Glutamatergic neuron (in vitro differentiated cells): ENCODE data around the gene GYG2. TPM values are rescaled to one million over a fixed set of nuclear protein-coding genes. Genes with fewer than 3 reads are reported as not detected.
"Not testable (repeated sequence)": the region's sequence is repeated elsewhere in the genome, so short reads cannot be mapped to it uniquely, and the experiment has no call there.

Source experiments
- DNase-seq: peaks from one replicate; pipeline ENCODE4 v3.0.0; 2022
- H3K27ac Mint-ChIP-seq: one replicate; pipeline ENCODE4 v1.8.0; 2020; ENCODE audit warnings: mild to moderate bottlenecking, mixed read lengths, inconsistent platforms; ENCODE audit not compliant: unreplicated experiment
- H3K27me3 Mint-ChIP-seq: one replicate; pipeline ENCODE4 v1.8.0; 2020; ENCODE audit warnings: mild to moderate bottlenecking, moderate library complexity, mixed read lengths, inconsistent platforms; ENCODE audit not compliant: unreplicated experiment
- H3K36me3 Mint-ChIP-seq: one replicate; pipeline ENCODE4 v1.8.0; 2020; ENCODE audit warnings: mild to moderate bottlenecking, mixed read lengths, inconsistent platforms; ENCODE audit not compliant: unreplicated experiment
- H3K4me1 Mint-ChIP-seq: one replicate; pipeline ENCODE4 v1.8.0; 2020; ENCODE audit warnings: mild to moderate bottlenecking, low read depth, mixed read lengths, inconsistent platforms; ENCODE audit not compliant: unreplicated experiment
- H3K4me3 Mint-ChIP-seq: one replicate; pipeline ENCODE4 v1.8.0; 2020; ENCODE audit warnings: mild to moderate bottlenecking, mixed read lengths, inconsistent platforms; ENCODE audit not compliant: unreplicated experiment
- H3K9me3 Mint-ChIP-seq: one replicate; pipeline ENCODE4 v1.8.0; 2020; ENCODE audit warnings: mild to moderate bottlenecking, moderate library complexity, mixed read lengths, inconsistent platforms; ENCODE audit not compliant: unreplicated experiment
- total RNA-seq: library from RNA; stranded (reverse); fragmentation: NEBNext Ultra II Directional; extraction: Animal tissue kit (Norgen Biotek cat#: 25700); gene quantifications from one replicate; pipeline ENCODE4 v1.2.1, GENCODE V29; 2021; ENCODE audit not compliant: unreplicated experiment
- TF ChIP-seq, protein P1 (sequence below): fragments of 200-600 bp; sonication (generic); IDR thresholded peaks from one replicate; pipeline ENCODE4 v1.5.0; 2021; ENCODE audit not compliant: partially characterized antibody, unreplicated experiment

Gene GYG2
- total RNA-seq, 1 donor from 2014 or later = 21.9 TPM

DNA sequence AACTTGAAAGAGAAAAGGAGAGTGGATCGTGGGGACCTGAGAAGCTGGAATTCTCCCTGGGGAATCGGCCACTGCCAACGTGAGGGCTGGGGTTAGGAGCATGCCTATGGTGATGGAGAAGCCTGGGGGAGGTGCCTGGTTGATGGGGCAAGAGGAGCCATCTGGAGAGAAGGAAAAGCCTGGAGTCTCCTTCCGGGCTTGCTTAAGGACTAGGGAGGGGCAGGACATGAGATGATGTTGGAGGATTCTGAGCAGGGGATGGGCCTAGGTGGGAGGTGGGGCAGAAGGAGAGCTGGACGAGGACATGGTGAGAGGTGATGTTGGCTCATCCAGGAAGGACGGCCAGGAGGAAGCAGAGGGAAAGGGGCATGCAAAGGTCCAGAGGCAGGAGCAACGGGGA lies 35.0 kb upstream of the GYG2 start:
- H3K27ac Mint-ChIP-seq = no peak overlapping the region
- TF ChIP-seq, protein P1, sequence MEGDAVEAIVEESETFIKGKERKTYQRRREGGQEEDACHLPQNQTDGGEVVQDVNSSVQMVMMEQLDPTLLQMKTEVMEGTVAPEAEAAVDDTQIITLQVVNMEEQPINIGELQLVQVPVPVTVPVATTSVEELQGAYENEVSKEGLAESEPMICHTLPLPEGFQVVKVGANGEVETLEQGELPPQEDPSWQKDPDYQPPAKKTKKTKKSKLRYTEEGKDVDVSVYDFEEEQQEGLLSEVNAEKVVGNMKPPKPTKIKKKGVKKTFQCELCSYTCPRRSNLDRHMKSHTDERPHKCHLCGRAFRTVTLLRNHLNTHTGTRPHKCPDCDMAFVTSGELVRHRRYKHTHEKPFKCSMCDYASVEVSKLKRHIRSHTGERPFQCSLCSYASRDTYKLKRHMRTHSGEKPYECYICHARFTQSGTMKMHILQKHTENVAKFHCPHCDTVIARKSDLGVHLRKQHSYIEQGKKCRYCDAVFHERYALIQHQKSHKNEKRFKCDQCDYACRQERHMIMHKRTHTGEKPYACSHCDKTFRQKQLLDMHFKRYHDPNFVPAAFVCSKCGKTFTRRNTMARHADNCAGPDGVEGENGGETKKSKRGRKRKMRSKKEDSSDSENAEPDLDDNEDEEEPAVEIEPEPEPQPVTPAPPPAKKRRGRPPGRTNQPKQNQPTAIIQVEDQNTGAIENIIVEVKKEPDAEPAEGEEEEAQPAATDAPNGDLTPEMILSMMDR = no peak
- no peaks in the 10 kb centered on the region for H3K36me3 Mint-ChIP-seq
- H3K4me3 Mint-ChIP-seq = no peak overlapping the region
- no peaks in the 10 kb centered on the region for H3K9me3 Mint-ChIP-seq
- no peak for DNase-seq
- H3K4me1 Mint-ChIP-seq = no peaks in the 10 kb centered on the region
- H3K27me3 Mint-ChIP-seq = no peaks in the 10 kb centered on the region

DNA sequence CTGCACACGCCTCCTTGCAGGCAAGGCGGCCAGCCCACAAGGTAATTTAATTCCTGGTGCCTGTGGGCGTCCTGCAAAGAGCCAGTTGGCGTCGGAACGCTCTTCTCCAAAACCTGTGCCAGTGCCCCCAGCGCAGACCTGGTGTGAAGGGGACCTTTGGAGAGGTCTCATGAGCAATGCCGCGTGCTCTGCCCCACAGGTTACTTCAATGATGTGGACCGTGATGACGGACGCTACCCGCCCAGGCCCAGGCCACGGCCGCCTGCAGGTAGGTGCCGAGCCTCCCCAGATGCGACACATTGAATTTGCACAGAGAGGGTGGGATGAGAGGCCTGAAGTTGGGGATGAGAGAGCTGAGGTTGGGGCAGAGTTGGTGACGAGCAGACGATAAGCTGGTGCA lies 34.4 kb upstream of the GYG2 start:
- Mint-ChIP-seq H3K9me3 (no peaks in the 10 kb centered on the region), H3K36me3 (no peaks in the 10 kb centered on the region), H3K27me3 (no peaks in the 10 kb centered on the region), H3K27ac (no peak overlapping the region), H3K4me1 (peaks cover under 1% of the 10 kb centered on the region), H3K4me3 (no peak overlapping the region)
- TF ChIP-seq, protein P1 = no peak
- no peak for DNase-seq

DNA sequence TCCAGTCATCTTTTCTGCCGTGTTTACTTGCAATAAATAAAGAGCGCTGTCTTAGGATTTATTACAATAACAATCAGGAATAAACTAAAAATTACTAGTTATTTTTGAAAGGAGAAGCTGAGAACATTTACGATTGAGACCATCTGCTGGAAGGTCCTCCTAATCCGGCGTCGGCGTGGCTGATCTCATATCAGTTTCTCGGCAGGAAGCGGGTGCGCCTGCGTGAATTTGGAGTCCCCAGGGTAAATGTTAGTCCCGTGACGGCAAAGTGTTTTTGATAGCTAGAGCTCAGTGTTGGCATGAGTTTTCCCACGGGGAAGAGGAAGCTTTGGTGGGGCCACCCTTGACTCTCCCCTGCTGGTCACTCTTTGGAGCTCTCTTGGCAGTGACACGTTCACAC lies 31.9 kb upstream of the GYG2 start:
- H3K9me3 Mint-ChIP-seq, H3K27me3 Mint-ChIP-seq, H3K4me3 Mint-ChIP-seq, H3K4me1 Mint-ChIP-seq, H3K36me3 Mint-ChIP-seq, H3K27ac Mint-ChIP-seq, DNase-seq: not testable (repeated sequence)

DNA sequence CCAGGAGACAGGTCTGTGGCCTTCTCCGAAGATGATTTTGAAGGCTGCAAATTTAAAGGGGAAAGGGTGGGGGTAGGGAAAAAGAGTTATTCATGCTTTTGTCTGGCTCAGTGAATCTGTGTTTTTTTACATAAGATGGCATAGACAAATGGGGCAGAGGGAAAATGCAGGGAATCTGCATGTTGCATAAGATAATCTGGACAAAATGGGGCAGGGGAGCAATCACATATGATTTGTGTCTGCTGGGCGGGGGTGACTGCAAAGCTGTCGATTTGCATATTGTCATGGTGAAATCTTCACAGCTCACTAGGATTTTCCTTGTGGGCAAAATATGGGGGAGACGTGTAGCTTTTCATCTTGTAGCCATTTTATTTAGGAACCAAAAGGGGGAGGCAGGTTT lies 29.4 kb upstream of the GYG2 start:
- DNase-seq = no peak
- H3K4me1 Mint-ChIP-seq = peaks cover 2% of the 10 kb centered on the region
- H3K4me3 Mint-ChIP-seq = no peak overlapping the region
- peaks cover 2% of the 10 kb centered on the region for H3K9me3 Mint-ChIP-seq
- H3K27me3 Mint-ChIP-seq = no peaks in the 10 kb centered on the region
- no peaks in the 10 kb centered on the region for H3K36me3 Mint-ChIP-seq
- TF ChIP-seq, protein P1 = no peak
- H3K27ac Mint-ChIP-seq = no peak overlapping the region

DNA sequence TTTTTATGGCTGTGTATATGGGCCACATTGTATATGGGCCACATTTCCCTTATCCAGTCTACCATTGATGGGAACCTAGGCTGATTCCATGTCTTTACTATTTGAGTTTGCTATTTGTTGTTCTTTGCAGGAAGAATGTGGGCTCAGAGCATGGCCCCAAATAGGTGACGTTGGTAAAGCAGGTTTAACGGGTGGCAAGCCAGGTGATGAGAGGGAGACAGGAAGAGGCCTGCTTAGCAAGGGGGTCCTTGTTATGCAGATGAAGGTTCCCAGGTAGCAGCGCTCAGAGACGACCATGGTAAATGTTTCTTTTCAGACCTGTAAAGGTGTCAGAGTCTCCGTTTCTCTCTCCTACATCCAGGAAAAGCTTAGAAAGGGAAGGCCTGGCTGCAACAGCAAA lies 28.8 kb upstream of the GYG2 start:
- H3K9me3 Mint-ChIP-seq, H3K36me3 Mint-ChIP-seq, H3K27me3 Mint-ChIP-seq, H3K27ac Mint-ChIP-seq, H3K4me3 Mint-ChIP-seq, H3K4me1 Mint-ChIP-seq, DNase-seq: not testable (repeated sequence)

DNA sequence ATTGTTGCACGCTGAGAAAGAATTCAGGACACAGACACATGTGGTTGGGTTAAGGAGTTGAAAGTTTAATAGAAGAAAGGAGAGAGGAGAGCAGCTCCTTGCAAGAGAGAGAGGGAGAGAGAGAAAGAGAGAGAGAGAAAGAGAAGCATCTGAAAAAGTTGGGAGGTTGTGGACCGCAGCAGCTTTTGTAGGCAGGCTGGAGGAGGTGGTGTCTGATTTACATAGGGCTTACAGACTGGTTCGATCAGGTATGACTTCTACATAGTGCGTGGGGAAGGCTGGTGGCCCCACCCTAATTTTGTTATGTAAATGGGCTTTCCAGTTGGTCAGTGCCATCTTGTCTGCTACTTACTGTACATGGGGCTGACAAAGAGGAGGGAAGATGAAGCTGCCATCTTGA lies 27.5 kb upstream of the GYG2 start:
- H3K27me3 Mint-ChIP-seq = no peaks in the 10 kb centered on the region
- no peak for DNase-seq
- peaks cover 2% of the 10 kb centered on the region for H3K9me3 Mint-ChIP-seq
- H3K36me3 Mint-ChIP-seq = no peaks in the 10 kb centered on the region
- TF ChIP-seq, protein P1 = no peak
- peaks cover 2% of the 10 kb centered on the region for H3K4me1 Mint-ChIP-seq
- H3K27ac Mint-ChIP-seq = no peak overlapping the region
- H3K4me3 Mint-ChIP-seq = no peak overlapping the region

DNA sequence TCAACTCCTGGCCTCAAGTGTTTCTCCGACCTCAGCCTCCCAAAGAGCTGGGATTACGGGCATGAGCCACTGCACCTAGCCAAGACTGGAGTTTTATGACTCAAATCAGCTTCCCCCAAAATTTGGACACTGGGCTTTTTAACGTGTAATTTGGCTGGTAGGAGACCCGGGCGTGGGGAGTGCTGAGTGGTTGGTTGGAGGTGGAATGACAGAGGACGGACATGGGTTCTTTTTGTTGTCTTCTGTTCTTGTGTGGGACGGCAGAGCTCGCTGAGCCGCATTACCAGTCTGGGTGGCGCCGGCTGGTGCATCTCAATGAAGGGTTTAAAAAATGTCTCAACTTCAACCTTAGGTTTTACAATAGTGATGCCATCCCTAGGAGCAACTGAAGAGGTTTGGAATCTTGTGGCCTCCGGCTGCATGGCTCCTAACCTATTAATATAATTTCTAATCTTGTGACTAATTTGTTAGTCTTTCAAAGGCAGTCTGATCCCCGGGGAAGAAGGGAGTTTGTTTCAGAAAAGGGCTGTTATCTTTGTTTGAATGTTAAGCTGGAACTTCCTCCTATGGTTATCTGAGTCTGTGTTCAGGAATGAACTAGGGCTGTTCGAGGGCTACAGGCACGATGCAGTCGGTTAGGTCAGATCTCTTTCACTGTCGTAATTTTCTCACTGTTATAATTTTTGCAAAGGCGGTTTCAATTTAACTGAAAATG lies 26.2 kb upstream of the GYG2 start:
- not testable (repeated sequence) for H3K9me3 Mint-ChIP-seq, DNase-seq, H3K27ac Mint-ChIP-seq, H3K36me3 Mint-ChIP-seq, H3K4me1 Mint-ChIP-seq, H3K27me3 Mint-ChIP-seq, H3K4me3 Mint-ChIP-seq

DNA sequence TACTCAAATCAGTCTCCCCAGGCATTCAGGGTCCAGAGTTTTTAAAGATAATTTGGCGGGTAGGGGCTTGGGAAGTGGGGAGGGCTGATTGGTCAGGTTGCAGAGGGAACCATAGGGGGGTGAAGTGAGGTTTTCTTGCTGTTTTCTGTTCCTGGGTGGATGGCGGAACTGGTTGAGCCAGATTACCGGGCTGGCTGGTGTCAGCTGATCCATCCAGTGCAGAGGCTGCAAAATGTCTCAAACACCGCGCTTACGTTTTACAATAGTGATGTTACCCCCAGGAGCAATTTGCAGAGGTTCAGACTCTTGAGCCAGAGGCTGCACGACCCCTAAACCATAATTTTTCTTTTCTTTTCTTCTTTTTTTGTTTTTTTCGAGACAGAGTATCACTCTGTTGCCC lies 25.2 kb upstream of the GYG2 start:
- not testable (repeated sequence) for H3K36me3 Mint-ChIP-seq, H3K4me1 Mint-ChIP-seq, DNase-seq, H3K27ac Mint-ChIP-seq, H3K4me3 Mint-ChIP-seq, H3K27me3 Mint-ChIP-seq, H3K9me3 Mint-ChIP-seq
